CD14-positive monocyte (primary cell): ENCODE data around the gene ADORA2A. TPM values are rescaled to one million over a fixed set of nuclear protein-coding genes. Genes with fewer than 3 reads are reported as not detected.

Experiments used
- DNase-seq, 3 donors: peaks; one replicate each; pipeline ENCODE4 v3.0.0-alpha.2; 2011 to 2022
- H2AFZ ChIP-seq: 2 replicates; pipeline ENCODE4 v1.6.0; 2012; ENCODE audit warnings: mild to moderate bottlenecking, low read depth, low read length, inconsistent platforms; ENCODE audit not compliant: insufficient read depth, poor library complexity, severe bottlenecking
- H3K27ac ChIP-seq, 2 donors: 1 replicate in 1 of 2; 2 replicates in 1 of 2; pipeline ENCODE4 v1.5.1; 2012 to 2013; ENCODE audit warnings: low read length in 2 of 2, control low read depth in 1 of 2, inconsistent platforms in 1 of 2, low read depth in 1 of 2, mild to moderate bottlenecking in 1 of 2
- H3K27me3 ChIP-seq, 2 donors: one replicate each; pipeline versions ENCODE4 v1.6.0 to v1.6.1; 2011 to 2013; ENCODE audit warnings: low read length in 2 of 2; ENCODE audit not compliant: control insufficient read depth in 2 of 2, insufficient read depth in 2 of 2
- H3K36me3 ChIP-seq, 2 donors: replicated peaks in 1 of 2; 1 replicate in 1 of 2; 2 replicates in 1 of 2; pipeline versions ENCODE4 v1.5.1 to v1.6.1; 2012 to 2013; ENCODE audit warnings: low read length in 2 of 2, control low read depth in 1 of 2, inconsistent platforms in 1 of 2, mild to moderate bottlenecking in 1 of 2; ENCODE audit not compliant: insufficient read depth in 2 of 2, control insufficient read depth in 1 of 2
- H3K4me1 ChIP-seq, 2 donors: 1 replicate in 1 of 2; 2 replicates in 1 of 2; pipeline versions ENCODE4 v1.5.1 to v1.6.1; 2012 to 2013; ENCODE audit warnings: low read length in 2 of 2, control low read depth in 1 of 2, inconsistent platforms in 1 of 2, mild to moderate bottlenecking in 1 of 2, moderate library complexity in 1 of 2; ENCODE audit not compliant: insufficient read depth in 2 of 2, control insufficient read depth in 1 of 2
- H3K4me2 ChIP-seq: replicated peaks from 2 replicates; pipeline ENCODE3; 2012; ENCODE audit warnings: low read length, moderate library complexity, mild to moderate bottlenecking; ENCODE audit not compliant: poor library complexity, severe bottlenecking; ENCODE audit errors: extremely low read depth
- H3K4me3 ChIP-seq, 3 experiments: fragments of 200-600 bp in 1 of 3; sonication (generic) in 1 of 3; replicated peaks in 1 of 3; 1 replicate in 2 of 3; 2 replicates in 1 of 3; pipeline ENCODE4 v1.5.1; 2011 to 2013; ENCODE audit warnings: low read length in 3 of 3, mild to moderate bottlenecking in 3 of 3, control low read depth in 2 of 3, low read depth in 2 of 3, inconsistent platforms in 1 of 3, moderate library complexity in 1 of 3
- H3K79me2 ChIP-seq: 2 replicates; pipeline ENCODE4 v1.6.0; 2012; ENCODE audit warnings: mild to moderate bottlenecking, control low read depth, inconsistent platforms, low read length, moderate library complexity; ENCODE audit not compliant: insufficient read depth
- H3K9ac ChIP-seq: 2 replicates; pipeline ENCODE4 v1.6.0; 2017; ENCODE audit warnings: low read length, mild to moderate bottlenecking; ENCODE audit not compliant: insufficient read depth, poor library complexity, severe bottlenecking
- H3K9me3 ChIP-seq, 2 donors: replicated peaks in 1 of 2; 1 replicate in 1 of 2; 2 replicates in 1 of 2; pipeline versions ENCODE4 v1.5.1 to v1.6.1; 2012 to 2013; ENCODE audit warnings: low read length in 2 of 2, control low read depth in 1 of 2; ENCODE audit not compliant: control insufficient read depth in 1 of 2, insufficient read depth in 1 of 2
- H4K20me1 ChIP-seq: 2 replicates; pipeline ENCODE4 v1.6.0; 2012; ENCODE audit warnings: mild to moderate bottlenecking, low read length, control low read depth, moderate library complexity; ENCODE audit not compliant: insufficient read depth
- H3K27ac Mint-ChIP-seq, 7 donors: one replicate each; pipeline ENCODE4 v1.8.0; 2020; ENCODE audit warnings: mild to moderate bottlenecking in 7 of 7, mixed read lengths in 7 of 7, moderate library complexity in 6 of 7, inconsistent platforms in 2 of 7
- H3K27me3 Mint-ChIP-seq, 3 donors: one replicate each; pipeline ENCODE4 v1.8.0; 2021 to 2022; ENCODE audit warnings: low read depth in 3 of 3, mild to moderate bottlenecking in 3 of 3, mixed read lengths in 3 of 3, moderate library complexity in 3 of 3, inconsistent platforms in 1 of 3
- H3K36me3 Mint-ChIP-seq, 2 donors: one replicate each; pipeline ENCODE4 v1.8.0; 2020; ENCODE audit warnings: mixed read lengths in 2 of 2, inconsistent platforms in 1 of 2, mild to moderate bottlenecking in 1 of 2
- H3K4me1 Mint-ChIP-seq: one replicate; pipeline ENCODE4 v1.8.0; 2020; ENCODE audit warnings: mild to moderate bottlenecking, mixed read lengths
- H3K4me3 Mint-ChIP-seq, 2 donors: one replicate each; pipeline ENCODE4 v1.8.0; 2020; ENCODE audit warnings: mild to moderate bottlenecking in 2 of 2, mixed read lengths in 2 of 2, moderate library complexity in 1 of 2
- H3K9me3 Mint-ChIP-seq, 7 donors: one replicate each; pipeline ENCODE4 v1.8.0; 2020 to 2022; ENCODE audit warnings: mixed read lengths in 7 of 7, mild to moderate bottlenecking in 6 of 7, moderate library complexity in 6 of 7, inconsistent platforms in 2 of 7
- CTCF ChIP-seq: fragments of 200-600 bp; IDR thresholded peaks from one replicate; pipeline ENCODE4 v1.8.0; 2022; ENCODE audit warnings: antibody characterized with exemption, mild to moderate bottlenecking
- WGBS: methylation state at CpG from one replicate; pipeline ENCODE4 v1.1.5; 2013; ENCODE audit warnings: missing lambda C conversion rate; ENCODE audit not compliant: insufficient coverage; 5-methylcytosine and 5-hydroxymethylcytosine counted together
- intact Hi-C, 2 donors: fragments of 100-400 bp; cut with micrococcal nuclease; formaldehyde crosslinking; loops; one replicate each; pipeline versions ENCODE4 v1.15.0 to v1.15.1; 2023
- polyA plus RNA-seq, 3 donors: library from polyadenylated mRNA; depleted of rRNA in 1 of 3; unstranded in 2 of 3; stranded (reverse) in 1 of 3; fragments of 300-500 nt in 2 of 3; fragments of >200 nt in 1 of 3; fragmentation: Illumina TruSeq in 2 of 3; gene quantifications; 1 replicate in 2 of 3; 2 replicates in 1 of 3; pipeline ENCODE4 v1.2.3, GENCODE V29; 2012 to 2021

The ADORA2A gene
- polyA plus RNA-seq, 3 donors, result 5.8 to 10.2 (median 6.5) TPM

- H3K9me3 ChIP-seq, result no peaks in the 10 kb centered on the region
- 55% methylated on average over 9 of the region's 10 CpGs for WGBS
- H3K4me2 ChIP-seq, result peak overlapping the region; percentile 15
- DNase-seq, result peak; percentile 85 to 92 (median 90)
- H4K20me1 ChIP-seq, result no peaks in the 10 kb centered on the region
- peak overlapping the region in 1 of 2 donors; percentile 35 for H3K4me3 Mint-ChIP-seq
- H3K27me3 ChIP-seq, result no peaks in the 10 kb centered on the region
- H3K4me1 Mint-ChIP-seq, result peaks cover 89% of the 10 kb centered on the region
- peak overlapping the region; percentile 70 to 78 for H3K27ac ChIP-seq
- H3K27ac Mint-ChIP-seq, result peak overlapping the region; percentile 94 to 99 (median 96)
- no peaks in the 10 kb centered on the region for H3K9me3 Mint-ChIP-seq
- intact Hi-C loops, result no loop called here
- H3K36me3 ChIP-seq, result peaks cover 2 to 27% of the 10 kb centered on the region in 2 donors
- H3K79me2 ChIP-seq, result peaks cover 58% of the 10 kb centered on the region
- H2AFZ ChIP-seq, result no peak overlapping the region
- H3K4me3 ChIP-seq, result peak overlapping the region in 1 of 3 experiments; percentile 0
- TF ChIP-seq CTCF, result no peak
- H3K9ac ChIP-seq, result no peak overlapping the region
- no peaks in the 10 kb centered on the region for H3K27me3 Mint-ChIP-seq
- H3K4me1 ChIP-seq, result peaks cover 52 to 84% of the 10 kb centered on the region in 2 donors
- peaks cover 54 to 81% of the 10 kb centered on the region in 2 donors for H3K36me3 Mint-ChIP-seq
Measured at GRCh38 chr22:24440270-24440717, 12.9 kb downstream of the ADORA2A start.

- Histone ChIP-seq H3K27me3 (no peaks in the 10 kb centered on the region), H3K27ac (peak overlapping the region; percentile 70 to 78), H3K4me2 (peak overlapping the region; percentile 15), H2AFZ (no peak overlapping the region), H3K9me3 (no peaks in the 10 kb centered on the region), H3K4me1 (peaks cover 49 to 84% of the 10 kb centered on the region in 2 donors), H3K36me3 (peaks cover 2 to 27% of the 10 kb centered on the region in 2 donors), H3K4me3 (peak overlapping the region in 1 of 3 experiments; percentile 0), H3K9ac (peak overlapping the region; percentile 29), H3K79me2 (peaks cover 52% of the 10 kb centered on the region), H4K20me1 (no peaks in the 10 kb centered on the region)
- Mint-ChIP-seq H3K27ac (peak overlapping the region; percentile 94 to 99 (median 96)), H3K4me3 (peak overlapping the region; percentile 17 to 65), H3K9me3 (no peaks in the 10 kb centered on the region), H3K36me3 (peaks cover 52 to 77% of the 10 kb centered on the region in 2 donors), H3K4me1 (peaks cover 88% of the 10 kb centered on the region), H3K27me3 (peaks cover 0 to 2% (median 0%) of the 10 kb centered on the region in 3 donors)
- 95% methylated on average over 30 of the region's 30 CpGs for WGBS
- no peak for TF ChIP-seq CTCF
- intact Hi-C loops, result no loop called here
- DNase-seq, result peak in 1 of 3 donors; percentile 20
Measured at GRCh38 chr22:24440718-24441405, 13.5 kb downstream of the ADORA2A start.
